ENCODE data around the gene ZDHHC14.

- TF ChIP-seq CTCF (IDR thresholded peaks at IDR 0.05; ENCODE audit: low read length) (no peak), EZH2 (optimal IDR thresholded peaks at IDR 0.05; ENCODE audit: low read depth, low read length) (no peak)
These were observed 135.5 kb downstream of the ZDHHC14 start for GRCh38 chr6:157516319-157517026.
